ENCODE results near the gene LRRC70.

GRCh38 chr5:62568800-62569432, 9.7 kb upstream of the LRRC70 start:
- TF ChIP-seq CTCF (IDR thresholded peaks at IDR 0.05) (no peak), POLR2AphosphoS5 (IDR thresholded peaks at IDR 0.05) (no peak)
